H9 (cell line): Measurements from ENCODE around the gene IARS1. TPM values are rescaled to one million over a fixed set of nuclear protein-coding genes. Genes with fewer than 3 reads are reported as not detected.

ENCODE experiments used
- DNase-seq: peaks from one replicate; pipeline ENCODE4 v3.0.0-alpha.2; 2017
- H2AFZ ChIP-seq: one replicate; pipeline ENCODE4 v1.6.1; 2013; ENCODE audit warnings: mild to moderate bottlenecking, low read length, control low read depth, moderate library complexity
- H2AK5ac ChIP-seq: 2 replicates; pipeline ENCODE4 v1.6.1; 2013; ENCODE audit warnings: low read length, control low read depth, mixed read lengths; ENCODE audit not compliant: insufficient read length
- H2BK120ac ChIP-seq: one replicate; pipeline ENCODE4 v1.6.1; 2013; ENCODE audit warnings: low read depth, mild to moderate bottlenecking, low read length, control low read depth, inconsistent platforms; ENCODE audit not compliant: poor library complexity, severe bottlenecking
- H2BK12ac ChIP-seq: 2 replicates; pipeline ENCODE4 v1.6.1; 2013; ENCODE audit warnings: low read length, control low read depth, mixed read lengths, low read depth; ENCODE audit not compliant: insufficient read length
- H2BK15ac ChIP-seq: 2 replicates; pipeline ENCODE4 v1.6.1; 2013; ENCODE audit warnings: low read depth, low read length, control low read depth
- H2BK20ac ChIP-seq: one replicate; pipeline ENCODE4 v1.6.1; 2013; ENCODE audit warnings: low read depth, mild to moderate bottlenecking, low read length, control low read depth, inconsistent platforms; ENCODE audit not compliant: poor library complexity, severe bottlenecking
- H2BK5ac ChIP-seq: 2 replicates; pipeline ENCODE4 v1.6.1; 2013; ENCODE audit warnings: low read length, control low read depth, mixed read lengths; ENCODE audit not compliant: insufficient read length
- H3K14ac ChIP-seq: 2 replicates; pipeline ENCODE4 v1.6.1; 2013; ENCODE audit warnings: low read length, control low read depth; ENCODE audit not compliant: insufficient read depth
- H3K18ac ChIP-seq: 2 replicates; pipeline ENCODE4 v1.6.1; 2013; ENCODE audit warnings: low read depth, mild to moderate bottlenecking, mixed read lengths, low read length, control low read depth; ENCODE audit not compliant: insufficient read length
- H3K23ac ChIP-seq: 2 replicates; pipeline ENCODE4 v1.6.1; 2013; ENCODE audit warnings: low read length, control low read depth, mixed read lengths, low read depth; ENCODE audit not compliant: insufficient read length
- H3K23me2 ChIP-seq: 2 replicates; pipeline ENCODE4 v1.6.1; 2013; ENCODE audit warnings: low read depth, mild to moderate bottlenecking, mixed read lengths, low read length, control low read depth; ENCODE audit not compliant: insufficient read length, poor library complexity, severe bottlenecking
- H3K27ac ChIP-seq: 2 replicates; pipeline ENCODE4 v1.5.1; 2013; ENCODE audit warnings: low read length, control low read depth, mixed read lengths, low read depth; ENCODE audit not compliant: insufficient read length
- H3K27me3 ChIP-seq: 2 replicates; pipeline ENCODE4 v1.6.1; 2013; ENCODE audit warnings: low read length, control low read depth, inconsistent platforms; ENCODE audit not compliant: insufficient read depth
- H3K4ac ChIP-seq: 2 replicates; pipeline ENCODE4 v1.6.1; 2013; ENCODE audit warnings: low read depth, mild to moderate bottlenecking, control low read depth, inconsistent platforms, low read length, moderate library complexity
- H3K4me1 ChIP-seq: 2 replicates; pipeline ENCODE4 v1.6.1; 2013; ENCODE audit warnings: low read length, control low read depth, inconsistent platforms; ENCODE audit not compliant: insufficient read depth
- H3K4me2 ChIP-seq: 2 replicates; pipeline ENCODE4 v1.6.1; 2013; ENCODE audit warnings: low read length, control low read depth, mixed read lengths; ENCODE audit not compliant: insufficient read length, insufficient read depth
- H3K56ac ChIP-seq: 2 replicates; pipeline ENCODE4 v1.6.1; 2013; ENCODE audit warnings: low read depth, mild to moderate bottlenecking, mixed read lengths, low read length, control low read depth; ENCODE audit not compliant: insufficient read length
- H3K79me1 ChIP-seq: 2 replicates; pipeline ENCODE4 v1.6.1; 2013; ENCODE audit warnings: low read depth, mild to moderate bottlenecking, moderate library complexity, low read length, control low read depth, inconsistent platforms; ENCODE audit not compliant: insufficient read depth, poor library complexity, severe bottlenecking
- H3K79me2 ChIP-seq: 2 replicates; pipeline ENCODE4 v1.6.1; 2013; ENCODE audit warnings: low read length, control low read depth, inconsistent platforms; ENCODE audit not compliant: insufficient read depth
- H3K9ac ChIP-seq: 2 replicates; pipeline ENCODE4 v1.6.1; 2013; ENCODE audit warnings: low read length, control low read depth, mixed read lengths; ENCODE audit not compliant: insufficient read length; ENCODE audit errors: extremely low read depth
- H3K9me3 ChIP-seq: one replicate; pipeline ENCODE4 v1.6.1; 2013; ENCODE audit warnings: low read depth, low read length, inconsistent platforms; ENCODE audit not compliant: control insufficient read depth
- H3T11ph ChIP-seq: one replicate; pipeline ENCODE4 v1.6.1; 2013; ENCODE audit warnings: mild to moderate bottlenecking, low read length, control low read depth, inconsistent platforms
- H4K20me1 ChIP-seq: one replicate; pipeline ENCODE4 v1.6.1; 2013; ENCODE audit not compliant: control insufficient read depth, insufficient read length, insufficient read depth
- H4K5ac ChIP-seq: 2 replicates; pipeline ENCODE4 v1.6.1; 2013; ENCODE audit warnings: low read depth, mild to moderate bottlenecking, mixed read lengths, low read length, control low read depth; ENCODE audit not compliant: insufficient read length
- H4K8ac ChIP-seq: replicated peaks from 2 replicates; pipeline ENCODE4 v1.6.1; 2013; ENCODE audit warnings: low read length, control low read depth, mixed read lengths, low read depth; ENCODE audit not compliant: insufficient read length
- H4K91ac ChIP-seq: 2 replicates; pipeline ENCODE4 v1.6.1; 2013; ENCODE audit warnings: low read depth, mild to moderate bottlenecking, moderate library complexity, mixed read lengths, low read length, control low read depth; ENCODE audit not compliant: insufficient read length
- H3K27ac Mint-ChIP-seq, 3 experiments: 2 replicates in 2 of 3; 3 replicates in 1 of 3; pipeline ENCODE4 v1.8.0; 2020 to 2021; ENCODE audit warnings: mixed read lengths in 3 of 3, mild to moderate bottlenecking in 1 of 3, moderate library complexity in 1 of 3
- H3K27me3 Mint-ChIP-seq: 2 replicates; pipeline ENCODE4 v1.8.0; 2021; ENCODE audit warnings: low read depth, mild to moderate bottlenecking, moderate library complexity, mixed read lengths
- H3K36me3 Mint-ChIP-seq, 3 experiments: 2 replicates in 2 of 3; 3 replicates in 1 of 3; pipeline ENCODE4 v1.8.0; 2020 to 2021; ENCODE audit warnings: low read depth in 3 of 3, mixed read lengths in 3 of 3; ENCODE audit not compliant: insufficient read depth in 1 of 3
- H3K4me1 Mint-ChIP-seq, 2 experiments: 2 replicates each; pipeline ENCODE4 v1.8.0; 2020; ENCODE audit warnings: mixed read lengths in 2 of 2
- H3K4me3 Mint-ChIP-seq, 2 experiments: 2 replicates in 1 of 2; 3 replicates in 1 of 2; pipeline ENCODE4 v1.8.0; 2020 to 2021; ENCODE audit warnings: mild to moderate bottlenecking in 2 of 2, mixed read lengths in 2 of 2, moderate library complexity in 1 of 2
- H3K9me3 Mint-ChIP-seq, 2 experiments: 2 replicates in 1 of 2; 3 replicates in 1 of 2; pipeline ENCODE4 v1.8.0; 2020; ENCODE audit warnings: mild to moderate bottlenecking in 2 of 2, mixed read lengths in 2 of 2, moderate library complexity in 1 of 2
- CTCF ChIP-seq: fragments of 200-600 bp; sonication (generic); conservative IDR thresholded peaks from 3 replicates; pipeline ENCODE4 v1.8.0; 2021; ENCODE audit warnings: antibody characterized with exemption, mild to moderate bottlenecking
- WGBS: extraction: QIAGEN DNeasy Blood & Tissue Kit; methylation state at CpG from one replicate; pipeline ENCODE4 v1.1.7; 2013; ENCODE audit warnings: missing lambda C conversion rate, low lambda C conversion rate, mixed read lengths; ENCODE audit not compliant: insufficient read length; ENCODE audit errors: extremely low coverage; 5-methylcytosine and 5-hydroxymethylcytosine counted together
- total RNA-seq: library from RNA; stranded (reverse); gene quantifications from 2 replicates; pipeline ENCODE4 v1.2.1, GENCODE V29; 2021

Gene IARS1
- total RNA-seq, 1 experiment from 2014 or later, result 234 TPM

- no CpG with 5 or more reads among the region's 3 CpGs for WGBS
- H3K9me3 Mint-ChIP-seq, result no peaks in the 10 kb centered on the region
Measured at GRCh38 chr9:92310562-92310961, 17.1 kb upstream of the IARS1 start.

More at GRCh38 chr9:92310562-92310961, 17.1 kb upstream of the IARS1 start:
- no peaks in the 10 kb centered on the region for H3K79me2 ChIP-seq
- H4K8ac ChIP-seq, result no peak overlapping the region
- no peak overlapping the region for H3K27ac ChIP-seq
- no peak overlapping the region for H2BK120ac ChIP-seq
- H2BK12ac ChIP-seq, result no peak overlapping the region
- no peak overlapping the region for H3K56ac ChIP-seq
- peaks cover 29 to 88% (median 70%) of the 10 kb centered on the region in 3 experiments; a peak in 6 of 7 replicates for H3K36me3 Mint-ChIP-seq
- H3K4me3 Mint-ChIP-seq, result no peak overlapping the region
- no peak overlapping the region for H2BK20ac ChIP-seq
- H3K4me1 ChIP-seq, result no peaks in the 10 kb centered on the region
- H4K5ac ChIP-seq, result no peak overlapping the region
- H3K4me1 Mint-ChIP-seq, result no peaks in the 10 kb centered on the region
- no peak overlapping the region for H2BK15ac ChIP-seq
- H4K91ac ChIP-seq, result no peak overlapping the region
- no peak for DNase-seq
- no peaks in the 10 kb centered on the region for H3K9me3 ChIP-seq
- no peak overlapping the region for H3K4ac ChIP-seq
- peaks cover 4% of the 10 kb centered on the region for H3K79me1 ChIP-seq
- no peak for TF ChIP-seq CTCF
- no peak overlapping the region for H3K23ac ChIP-seq
- no peak overlapping the region for H3K27ac Mint-ChIP-seq
- H3K18ac ChIP-seq, result no peak overlapping the region
- no peak overlapping the region for H3K9ac ChIP-seq
- no peaks in the 10 kb centered on the region for H4K20me1 ChIP-seq
- no peak overlapping the region for H3K14ac ChIP-seq
- no peak overlapping the region for H2AK5ac ChIP-seq
- H3K23me2 ChIP-seq, result no peaks in the 10 kb centered on the region
- H3K27me3 Mint-ChIP-seq, result no peaks in the 10 kb centered on the region
- no peak overlapping the region for H3T11ph ChIP-seq
- no peak overlapping the region for H3K4me2 ChIP-seq
- no peak overlapping the region for H2AFZ ChIP-seq
- H2BK5ac ChIP-seq, result no peak overlapping the region
- no peaks in the 10 kb centered on the region for H3K27me3 ChIP-seq
